ENCODE data around the gene NPM1.

GRCh38 chr5:171386861-171387344, 746 bp upstream of the NPM1 start:
- TF ChIP-seq CTCF (IDR thresholded peaks at IDR 0.05): no peak
- no peak for TF ChIP-seq POLR2AphosphoS5 (IDR thresholded peaks at IDR 0.05)

Measured in breast epithelium (tissue), 3 donors.